GM18873 (cell line): ENCODE data around the gene SPDYC.

Experiments used
- ATAC-seq: cut with Tn5 transposase; IDR thresholded peaks from one replicate; pipeline ENCODE4 v1.9.1; 2021; ENCODE audit warnings: mild to moderate bottlenecking, moderate library complexity, moderate number of reproducible peaks; ENCODE audit not compliant: unreplicated experiment, low FRiP score

The SPDYC gene

GRCh38 chr11:65217441-65218423, 47.7 kb downstream of the SPDYC start:
- no peak for ATAC-seq

GRCh38 chr11:65218446-65218845, 48.4 kb downstream of the SPDYC start:
- ATAC-seq: no peak

DNA sequence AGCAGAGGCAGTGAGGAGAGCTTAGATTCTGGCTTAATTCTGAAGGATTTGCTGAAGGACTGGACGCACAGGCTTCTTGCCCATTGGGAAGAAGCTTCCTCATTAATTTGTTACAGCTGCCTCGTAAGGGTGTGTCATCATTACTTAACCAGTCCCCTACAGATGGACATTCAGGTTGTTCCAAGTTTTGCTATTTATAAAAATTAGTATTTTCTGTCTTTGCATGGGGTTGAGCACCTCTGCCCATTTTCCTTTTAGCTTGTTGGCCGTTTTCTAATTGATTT, 49.8 kb downstream of the SPDYC start:
- no peak for ATAC-seq

DNA sequence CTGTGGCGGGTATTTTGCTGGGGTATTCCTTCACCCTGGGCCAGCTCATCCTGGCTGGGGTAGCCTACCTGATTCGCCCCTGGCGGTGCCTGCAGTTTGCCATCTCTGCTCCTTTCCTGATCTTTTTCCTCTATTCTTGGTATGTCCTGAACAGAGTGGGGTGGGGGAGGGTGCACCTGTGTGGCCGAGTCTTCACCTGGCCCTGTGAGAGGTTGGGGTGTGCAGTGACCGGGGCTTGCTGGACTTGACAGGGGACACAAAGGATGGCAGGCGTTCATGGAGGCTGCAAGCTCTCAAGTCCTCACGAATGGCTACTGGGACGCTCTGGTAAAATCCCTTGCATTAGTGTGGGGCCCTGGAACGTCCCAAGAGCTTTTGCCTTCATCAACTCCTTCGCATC, 51.0 kb downstream of the SPDYC start:
- no peak for ATAC-seq
